ENCODE data around the gene MED17. TPM values are rescaled to one million over a fixed set of nuclear protein-coding genes. Genes with fewer than 3 reads are reported as not detected.

The MED17 gene
- total RNA-seq, 1 experiment from 2014 or later: 29.6 TPM

DNA sequence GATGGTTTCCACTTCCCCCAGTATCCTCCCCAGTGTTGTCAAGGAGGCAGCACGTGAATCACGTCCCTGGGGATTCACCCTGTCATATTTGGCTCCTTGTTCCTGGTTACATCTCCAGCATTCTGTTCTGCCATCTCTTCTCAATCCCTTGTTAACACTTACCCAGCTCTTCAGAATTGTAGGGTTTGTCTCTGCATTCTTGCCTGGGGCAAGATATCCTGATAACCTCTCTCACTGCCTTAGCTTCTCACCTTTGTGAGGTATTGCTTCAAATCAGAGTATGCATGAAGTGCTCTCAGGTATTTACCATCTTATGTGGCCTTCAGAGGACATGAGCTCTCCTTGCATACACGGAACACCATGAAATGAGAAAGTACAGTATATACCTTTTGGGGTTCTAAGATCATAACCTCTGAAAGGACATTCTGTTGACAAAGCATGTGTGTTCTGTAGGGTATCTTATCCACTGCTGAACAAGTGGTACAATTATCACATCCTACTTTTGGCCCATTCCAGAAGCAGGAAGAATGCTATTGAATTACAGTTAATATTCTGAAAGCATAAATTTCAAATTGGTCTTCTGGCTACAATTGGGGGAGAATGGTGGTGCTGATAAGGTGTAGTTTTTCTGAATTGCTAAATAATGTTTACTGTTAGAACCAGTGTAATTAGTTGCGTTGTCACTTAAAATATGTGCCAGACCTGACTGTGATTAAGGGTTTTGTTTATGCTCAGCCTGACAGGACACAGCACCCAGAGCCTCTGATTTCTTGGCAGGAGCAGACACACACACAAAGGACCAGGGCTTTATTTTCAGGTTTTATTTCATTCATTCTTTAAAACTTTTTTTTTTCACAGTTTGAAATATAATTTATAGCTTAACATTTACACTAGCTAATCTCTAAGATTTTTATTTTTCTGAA is 33.6 kb downstream of the MED17 start:
- Mint-ChIP-seq H3K36me3 (peaks cover 17% of the 10 kb centered on the region), H3K27me3 (ENCODE audit: low read depth) (no peaks in the 10 kb centered on the region), H3K9me3 (no peaks in the 10 kb centered on the region), H3K4me3 (no peak overlapping the region), H3K4me1 (peaks cover 35% of the 10 kb centered on the region), H3K27ac (peak overlapping the region; percentile 56)
- ATAC-seq (no peak), DNase-seq (ENCODE audit: low spot score) (no peak)
- CTCF ChIA-PET: interaction anchor here (0.6 kb wide), 3 partner anchors 8 to 686 kb away, joined by 3 read pairs; no protein-coding TSS in a partner anchor
- POLR2A ChIA-PET: interaction anchor here (0.6 kb wide), 2 partner anchors 48 to 78 kb away, joined by 3 to 9 read pairs; no protein-coding TSS in a partner anchor
- TF ChIP-seq FOXK1 (CRISPR knock-in tag; IDR thresholded peaks at IDR 0.05) (no peak), ZMAT4 (CRISPR knock-in tag; IDR thresholded peaks at IDR 0.05) (no peak), ZNF396 (CRISPR knock-in tag; IDR thresholded peaks at IDR 0.05; ENCODE audit: borderline replicate concordance) (no peak), GRHL2 (CRISPR knock-in tag; IDR thresholded peaks at IDR 0.05; ENCODE audit: insufficient replicate concordance, severe bottlenecking) (no peak), ZBTB43 (CRISPR knock-in tag; IDR thresholded peaks at IDR 0.05) (no peak), ZNF416 (CRISPR knock-in tag; IDR thresholded peaks at IDR 0.05) (no peak)

- ATAC-seq: peak; percentile 75
- 0 out of 2 replicates have a peak, but pooled peaks cover 2% of the 10 kb centered on the region for H3K36me3 Mint-ChIP-seq
- peaks cover 35% of the 10 kb centered on the region for H3K4me1 Mint-ChIP-seq
- H3K27me3 Mint-ChIP-seq (ENCODE audit: low read depth): no peaks in the 10 kb centered on the region
- no peak overlapping the region for H3K4me3 Mint-ChIP-seq
- TF ChIP-seq ZNF121 (CRISPR knock-in tag; IDR thresholded peaks at IDR 0.05) (no peak), ZNF423 (CRISPR knock-in tag; IDR thresholded peaks at IDR 0.05) (no peak), NFYB (CRISPR knock-in tag; conservative IDR thresholded peaks at IDR 0.05; ENCODE audit: low read depth) (no peak), ZNF425 (CRISPR knock-in tag; conservative IDR thresholded peaks at IDR 0.05) (no peak), ZBTB21 (CRISPR knock-in tag; IDR thresholded peaks at IDR 0.05; ENCODE audit: borderline replicate concordance) (no peak), MXD4 (CRISPR knock-in tag; IDR thresholded peaks at IDR 0.05; ENCODE audit: borderline replicate concordance) (no peak), SMAD4 (CRISPR knock-in tag; IDR thresholded peaks at IDR 0.05) (no peak), AFF4 (CRISPR knock-in tag; IDR thresholded peaks at IDR 0.05; ENCODE audit: borderline replicate concordance) (no peak), ZNF396 (CRISPR knock-in tag; IDR thresholded peaks at IDR 0.05; ENCODE audit: borderline replicate concordance) (no peak)
- CTCF ChIA-PET: interaction anchor here (0.7 to 1.2 kb wide), 3 partner anchors 30 to 75 kb away, joined by 3 to 5 read pairs (median 4); partner anchors contain the start of genes MED17 and VSTM5
- POLR2A ChIA-PET: no interaction called here
- no peak for DNase-seq (ENCODE audit: low spot score)
- H3K9me3 Mint-ChIP-seq: no peaks in the 10 kb centered on the region
- H3K27ac Mint-ChIP-seq: peak overlapping the region; percentile 57; the same call in 1 of the 2 replicates
Measured at GRCh38 chr11:93819966-93820695, 36.0 kb downstream of the MED17 start.

Measured in WTC11 (cell line).